ENCODE data around the gene ENO2.
"Not testable (repeated sequence)": the region's sequence is repeated elsewhere in the genome, so short reads cannot be mapped to it uniquely, and the experiment has no call there.

Gene ENO2
- total RNA-seq, result 48.9 to 147 (median 71.9) reads per million in 9 experiments

- Mint-ChIP-seq H3K4me1 (ENCODE audit: low read depth in 2 of 2) (peaks cover 33 to 34% of the 10 kb centered on the region in 2 donors), H3K27ac (peak within 1 kb of the TSS; percentile 76 to 97), H3K27me3 (no peaks in the 10 kb centered on the region), H3K36me3 (ENCODE audit: insufficient read depth) (peaks cover 36% of the 10 kb centered on the region), H3K9me3 (no peaks in the 10 kb centered on the region), H3K4me3 (peak within 1 kb of the TSS; percentile 92 to 99)
- DNase-seq (peak; percentile 74 to 80 (median 80)), ATAC-seq (replicated peaks) (peak; percentile 90)
Measured at GRCh38 chr12:6914246-6914946, at the start of gene ENO2. ENO2 (plus strand) TSS chr12:6914580; CDS start chr12:6915833, 1,253 bp downstream.

DNA sequence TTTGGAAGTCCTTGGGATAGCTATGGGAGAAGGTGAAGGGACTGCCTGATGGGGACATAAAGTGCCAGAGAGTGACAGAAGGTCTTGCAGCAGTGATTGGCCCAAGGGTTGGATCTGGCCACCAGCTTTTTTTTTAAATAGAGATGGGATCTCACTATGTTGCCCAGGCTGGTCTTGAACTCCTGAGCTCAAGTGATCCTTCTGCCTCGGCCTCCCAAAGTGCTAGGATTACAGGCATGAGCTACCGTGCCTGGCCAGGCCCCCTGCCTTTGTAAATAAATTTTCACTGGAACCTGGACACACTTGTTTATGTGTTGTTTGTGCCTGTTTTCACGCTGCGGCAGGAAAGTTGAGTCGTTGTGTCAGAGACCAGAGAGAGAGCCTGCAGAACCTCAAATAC, 49.1 kb upstream of the ENO2 start:
- peak overlapping the region; percentile 11 to 57 for H3K27ac Mint-ChIP-seq
- not testable (repeated sequence) for H3K27me3 Mint-ChIP-seq; DNase-seq; H3K9me3 Mint-ChIP-seq; ATAC-seq (replicated peaks)
- H3K4me1 Mint-ChIP-seq (ENCODE audit: low read depth in 2 of 2), result peaks cover 19 to 20% of the 10 kb centered on the region in 2 donors
- peaks cover 33% of the 10 kb centered on the region for H3K36me3 Mint-ChIP-seq (ENCODE audit: insufficient read depth)
- peak overlapping the region in 1 of 2 donors; percentile 7 for H3K4me3 Mint-ChIP-seq

GRCh38 chr12:6866163-6866919, 48.0 kb upstream of the ENO2 start:
- Mint-ChIP-seq H3K36me3 (ENCODE audit: insufficient read depth) (peaks cover 36% of the 10 kb centered on the region), H3K27me3 (no peaks in the 10 kb centered on the region)
- DNase-seq, result no peak

DNA sequence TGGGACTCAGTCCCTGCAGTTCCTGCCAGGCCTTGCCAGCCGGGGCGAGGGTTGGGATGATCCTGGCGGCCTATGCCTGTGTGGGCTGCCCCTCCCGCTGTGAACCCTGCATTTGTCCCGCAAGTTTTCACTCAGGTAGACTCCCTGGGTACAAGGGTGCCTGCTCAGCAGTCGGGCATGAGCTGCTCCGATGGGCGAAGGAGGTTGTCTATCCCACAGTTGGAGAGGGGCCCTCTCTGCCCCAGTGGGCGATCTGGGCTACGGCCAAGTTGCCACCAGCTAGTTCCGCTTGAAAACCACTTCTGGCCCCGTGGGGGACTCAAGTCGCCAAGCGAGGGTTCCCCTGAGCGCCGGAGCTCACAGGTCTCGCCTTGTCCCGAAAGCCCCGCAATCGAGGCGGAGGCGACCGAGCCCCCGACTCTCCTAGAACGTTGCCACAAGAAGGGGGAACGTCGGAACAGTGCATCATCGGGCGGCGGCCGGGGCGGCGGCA, 47.4 kb upstream of the ENO2 start:
- Mint-ChIP-seq H3K9me3 (no peaks in the 10 kb centered on the region), H3K27me3 (no peaks in the 10 kb centered on the region), H3K27ac (peak overlapping the region; percentile 83 to 89), H3K4me1 (ENCODE audit: low read depth in 2 of 2) (peaks cover 33 to 35% of the 10 kb centered on the region in 2 donors), H3K4me3 (peak overlapping the region; percentile 85 to 87), H3K36me3 (ENCODE audit: insufficient read depth) (peaks cover 31% of the 10 kb centered on the region)
- DNase-seq (no peak), ATAC-seq (replicated peaks) (peak; percentile 10)

More at GRCh38 chr12:6866163-6866919, 48.0 kb upstream of the ENO2 start:
- peak overlapping the region in 1 of 2 donors; percentile 89 for H3K27ac Mint-ChIP-seq
- H3K9me3 Mint-ChIP-seq, result no peaks in the 10 kb centered on the region
- H3K4me3 Mint-ChIP-seq, result peak overlapping the region; percentile 85 to 87
- peaks cover 29% of the 10 kb centered on the region in 2 donors for H3K4me1 Mint-ChIP-seq (ENCODE audit: low read depth in 2 of 2)
- no peak for ATAC-seq (replicated peaks)

DNA sequence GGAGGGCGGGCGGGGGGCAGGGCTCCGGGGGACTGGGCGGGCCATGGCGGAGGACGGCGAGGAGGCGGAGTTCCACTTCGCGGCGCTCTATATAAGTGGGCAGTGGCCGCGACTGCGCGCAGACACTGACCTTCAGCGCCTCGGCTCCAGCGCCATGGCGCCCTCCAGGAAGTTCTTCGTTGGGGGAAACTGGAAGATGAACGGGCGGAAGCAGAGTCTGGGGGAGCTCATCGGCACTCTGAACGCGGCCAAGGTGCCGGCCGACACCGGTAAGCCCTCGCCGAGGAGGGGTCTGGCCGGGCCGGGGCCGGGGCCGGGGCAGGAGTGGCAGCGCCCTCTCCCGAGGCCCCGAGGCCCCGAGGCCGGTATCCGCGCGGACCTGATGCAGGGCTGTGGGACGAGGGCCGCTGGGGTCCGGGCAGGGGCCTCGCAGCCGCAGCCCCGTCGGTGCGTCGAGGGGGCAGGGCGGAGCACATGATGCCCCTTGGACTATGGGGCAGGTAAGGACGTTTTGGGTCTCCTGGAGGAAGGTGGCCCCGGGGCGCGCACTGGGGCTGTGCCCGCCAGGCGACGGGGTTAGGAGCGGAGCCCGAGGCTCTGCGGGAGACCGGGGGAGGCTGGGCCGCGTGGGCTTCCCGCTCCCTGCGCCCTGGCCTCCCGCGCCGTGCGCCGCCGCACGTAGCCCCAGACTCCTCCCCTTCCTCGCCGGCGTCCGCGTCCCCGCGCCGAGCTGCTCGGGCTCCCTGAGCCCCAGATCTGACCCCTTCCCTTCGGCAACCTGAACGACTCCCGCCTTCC, 46.8 kb upstream of the ENO2 start, which contains the start of gene TPI1:
TPI1 (plus strand) TSS at position 119 of the 798 bp plus-strand sequence; CDS start at position 155, 36 bp downstream.
- H3K4me1 Mint-ChIP-seq (ENCODE audit: low read depth in 2 of 2), result peaks cover 40 to 41% of the 10 kb centered on the region in 2 donors

GRCh38 chr12:6868211-6869048, 46.0 kb upstream of the ENO2 start:
- DNase-seq (no peak), ATAC-seq (replicated peaks) (no peak)
- Mint-ChIP-seq H3K4me1 (ENCODE audit: low read depth in 2 of 2) (peaks cover 41 to 46% of the 10 kb centered on the region in 2 donors), H3K27ac (peak overlapping the region; percentile 69 to 89), H3K36me3 (ENCODE audit: insufficient read depth) (peaks cover 42% of the 10 kb centered on the region), H3K27me3 (no peaks in the 10 kb centered on the region), H3K4me3 (peak overlapping the region; percentile 85 to 87), H3K9me3 (no peaks in the 10 kb centered on the region)

More for the DNA sequence above, 46.8 kb upstream of the ENO2 start, which contains the start of gene TPI1:
- Mint-ChIP-seq H3K27me3 (no peaks in the 10 kb centered on the region), H3K4me3 (peak within 1 kb of the TSS; percentile 85 to 87), H3K36me3 (ENCODE audit: insufficient read depth) (peaks cover 37% of the 10 kb centered on the region), H3K27ac (peak within 1 kb of the TSS; percentile 83 to 89), H3K9me3 (no peaks in the 10 kb centered on the region)
- peak; percentile 76 for ATAC-seq (replicated peaks)
- DNase-seq, result peak; percentile 55 to 61 (median 57)

DNA sequence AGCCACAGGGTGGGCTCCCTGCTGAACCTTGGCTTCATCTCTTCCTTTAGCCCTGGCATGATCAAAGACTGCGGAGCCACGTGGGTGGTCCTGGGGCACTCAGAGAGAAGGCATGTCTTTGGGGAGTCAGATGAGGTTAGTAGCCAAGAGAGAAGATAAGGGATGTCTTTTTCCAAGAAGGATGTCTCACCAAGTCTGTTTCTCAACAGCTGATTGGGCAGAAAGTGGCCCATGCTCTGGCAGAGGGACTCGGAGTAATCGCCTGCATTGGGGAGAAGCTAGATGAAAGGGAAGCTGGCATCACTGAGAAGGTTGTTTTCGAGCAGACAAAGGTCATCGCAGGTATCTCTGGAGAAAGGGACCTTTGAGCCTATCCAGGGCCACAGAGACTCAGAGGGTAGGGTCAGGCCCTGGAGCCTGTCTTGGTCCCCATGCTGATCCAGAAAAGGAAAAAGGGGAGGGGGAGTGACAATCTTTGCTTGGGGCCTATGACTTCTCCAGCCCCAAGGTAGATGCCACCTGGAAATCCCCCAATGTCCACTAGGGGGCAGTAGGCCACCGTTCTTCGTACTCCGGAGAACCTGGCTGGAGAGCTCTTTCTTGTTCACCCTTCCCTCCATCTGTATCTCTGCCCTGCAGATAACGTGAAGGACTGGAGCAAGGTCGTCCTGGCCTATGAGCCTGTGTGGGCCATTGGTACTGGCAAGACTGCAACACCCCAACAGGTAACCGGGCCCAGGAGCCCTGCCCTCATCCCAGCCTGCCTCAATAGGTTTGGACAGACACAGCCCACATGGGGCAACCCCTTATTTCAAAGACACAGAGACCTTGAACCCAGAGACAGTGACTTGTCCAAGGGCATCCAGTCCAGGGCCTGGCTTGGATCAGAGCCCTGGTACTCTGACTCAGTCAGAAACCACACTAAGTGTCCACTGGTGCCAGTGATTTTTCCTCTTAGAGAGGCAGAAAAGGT, 45.0 kb upstream of the ENO2 start:
- DNase-seq (peak; percentile 85 to 88 (median 86)), ATAC-seq (replicated peaks) (peak; percentile 8)
- no peaks in the 10 kb centered on the region for H3K9me3 Mint-ChIP-seq
- peaks cover 45% of the 10 kb centered on the region for H3K36me3 Mint-ChIP-seq (ENCODE audit: insufficient read depth)
- peak overlapping the region; percentile 85 to 87 for H3K4me3 Mint-ChIP-seq
- H3K4me1 Mint-ChIP-seq (ENCODE audit: low read depth in 2 of 2), result peaks cover 45 to 48% of the 10 kb centered on the region in 2 donors
- no peaks in the 10 kb centered on the region for H3K27me3 Mint-ChIP-seq
- peak overlapping the region; percentile 69 to 89 for H3K27ac Mint-ChIP-seq

DNA sequence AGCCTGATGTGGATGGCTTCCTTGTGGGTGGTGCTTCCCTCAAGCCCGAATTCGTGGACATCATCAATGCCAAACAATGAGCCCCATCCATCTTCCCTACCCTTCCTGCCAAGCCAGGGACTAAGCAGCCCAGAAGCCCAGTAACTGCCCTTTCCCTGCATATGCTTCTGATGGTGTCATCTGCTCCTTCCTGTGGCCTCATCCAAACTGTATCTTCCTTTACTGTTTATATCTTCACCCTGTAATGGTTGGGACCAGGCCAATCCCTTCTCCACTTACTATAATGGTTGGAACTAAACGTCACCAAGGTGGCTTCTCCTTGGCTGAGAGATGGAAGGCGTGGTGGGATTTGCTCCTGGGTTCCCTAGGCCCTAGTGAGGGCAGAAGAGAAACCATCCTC, 44.1 kb upstream of the ENO2 start:
- peak overlapping the region; percentile 41 to 52 for H3K27ac Mint-ChIP-seq
- ATAC-seq (replicated peaks); H3K27me3 Mint-ChIP-seq; DNase-seq; H3K9me3 Mint-ChIP-seq; H3K4me3 Mint-ChIP-seq: not testable (repeated sequence)
- peaks cover 45% of the 10 kb centered on the region for H3K36me3 Mint-ChIP-seq (ENCODE audit: insufficient read depth)
- peaks cover 45 to 48% of the 10 kb centered on the region in 2 donors for H3K4me1 Mint-ChIP-seq (ENCODE audit: low read depth in 2 of 2)

GRCh38 chr12:6871052-6871957, 43.1 kb upstream of the ENO2 start:
- Mint-ChIP-seq H3K36me3 (ENCODE audit: insufficient read depth) (peaks cover 45% of the 10 kb centered on the region), H3K9me3 (no peaks in the 10 kb centered on the region)
- no peak for ATAC-seq (replicated peaks)

GRCh38 chr12:6872073-6873048, 42.0 kb upstream of the ENO2 start:
- peak; percentile 83 to 90 (median 88) for DNase-seq
- Mint-ChIP-seq H3K9me3 (no peaks in the 10 kb centered on the region), H3K36me3 (ENCODE audit: insufficient read depth) (peaks cover 43% of the 10 kb centered on the region), H3K27me3 (no peaks in the 10 kb centered on the region), H3K4me3 (peak overlapping the region; percentile 94 to 95), H3K27ac (peak overlapping the region; percentile 92 to 95), H3K4me1 (ENCODE audit: low read depth in 2 of 2) (peaks cover 45 to 48% of the 10 kb centered on the region in 2 donors)
- ATAC-seq (replicated peaks), result peak; percentile 42

More at GRCh38 chr12:6871052-6871957, 43.1 kb upstream of the ENO2 start:
- Mint-ChIP-seq H3K27ac (peak overlapping the region; percentile 92 to 95), H3K4me3 (peak overlapping the region; percentile 94 to 95), H3K27me3 (no peaks in the 10 kb centered on the region), H3K4me1 (ENCODE audit: low read depth in 2 of 2) (peaks cover 45 to 48% of the 10 kb centered on the region in 2 donors)
- DNase-seq, result no peak
